Esophagus muscularis mucosa (tissue), 4 donors: ENCODE measurements around the gene SLCO3A1.

Source experiments
- EP300 ChIP-seq: sonication (generic); formaldehyde crosslinking; IDR thresholded peaks from one replicate; pipeline ENCODE4 v1.6.1; 2017; ENCODE audit warnings: antibody characterized with exemption
- POLR2A ChIP-seq: fragments of 450-650 bp; IDR thresholded peaks from one replicate; pipeline ENCODE4 v1.6.1; 2017; ENCODE audit warnings: antibody characterized with exemption, moderate library complexity, mild to moderate bottlenecking, low read depth
- POLR2AphosphoS5 ChIP-seq, 2 donors: sonication (generic); formaldehyde crosslinking; IDR thresholded peaks; one replicate each; pipeline ENCODE4 v1.6.1; 2017; ENCODE audit warnings: antibody characterized with exemption in 2 of 2
- TF ChIP-seq, protein P1 (sequence below), 3 experiments: fragments of 200-600 bp in 2 of 3; fragments of 450-650 bp in 1 of 3; sonication (generic) in 2 of 3; IDR thresholded peaks; one replicate each; pipeline ENCODE4 v1.5.1; 2017 to 2019; ENCODE audit warnings: antibody characterized with exemption in 3 of 3, mild to moderate bottlenecking in 2 of 3, moderate library complexity in 1 of 3

DNA sequence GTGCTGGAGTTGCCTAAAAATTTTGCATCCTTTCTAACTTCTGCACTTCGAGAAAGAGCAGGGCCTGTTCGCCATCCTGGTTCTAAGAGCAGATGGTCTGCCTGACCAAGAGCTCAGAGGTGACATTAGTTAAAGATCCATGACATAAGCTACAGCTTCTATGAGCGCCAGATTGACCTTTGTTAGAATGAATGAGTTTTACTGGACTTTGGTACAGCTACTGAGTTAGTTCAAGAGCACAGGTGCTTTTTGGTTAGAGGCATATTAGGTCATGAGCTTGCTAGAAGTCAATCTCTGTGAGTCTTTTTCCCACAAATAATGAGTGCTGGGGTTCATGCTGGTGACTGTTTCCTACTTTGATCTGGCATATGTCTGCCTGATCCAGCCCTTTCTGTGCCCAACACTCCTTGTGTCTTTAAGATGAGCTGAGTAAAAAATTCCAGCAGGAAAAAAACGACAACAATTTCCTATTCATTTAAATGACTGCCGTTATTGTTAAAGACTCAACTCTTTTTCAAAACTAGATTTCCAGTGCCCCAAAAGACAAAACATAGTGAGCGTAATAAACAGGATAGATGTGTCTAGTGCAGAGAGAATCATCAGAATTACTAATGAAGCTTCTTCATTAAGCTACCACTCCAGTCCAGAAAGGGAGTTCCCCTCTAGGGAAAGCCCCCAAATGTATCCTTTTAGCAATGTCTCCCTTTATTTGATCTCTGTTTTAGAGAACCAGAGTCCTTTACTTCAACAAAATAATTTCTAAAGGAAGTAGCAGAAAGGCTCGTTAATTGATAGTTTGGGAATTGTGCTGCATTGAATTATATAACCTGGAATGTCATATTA is 152.9 kb downstream of the SLCO3A1 start:
- no peak for TF ChIP-seq POLR2AphosphoS5 (IDR thresholded peaks at IDR 0.05)
- TF ChIP-seq, protein P1, sequence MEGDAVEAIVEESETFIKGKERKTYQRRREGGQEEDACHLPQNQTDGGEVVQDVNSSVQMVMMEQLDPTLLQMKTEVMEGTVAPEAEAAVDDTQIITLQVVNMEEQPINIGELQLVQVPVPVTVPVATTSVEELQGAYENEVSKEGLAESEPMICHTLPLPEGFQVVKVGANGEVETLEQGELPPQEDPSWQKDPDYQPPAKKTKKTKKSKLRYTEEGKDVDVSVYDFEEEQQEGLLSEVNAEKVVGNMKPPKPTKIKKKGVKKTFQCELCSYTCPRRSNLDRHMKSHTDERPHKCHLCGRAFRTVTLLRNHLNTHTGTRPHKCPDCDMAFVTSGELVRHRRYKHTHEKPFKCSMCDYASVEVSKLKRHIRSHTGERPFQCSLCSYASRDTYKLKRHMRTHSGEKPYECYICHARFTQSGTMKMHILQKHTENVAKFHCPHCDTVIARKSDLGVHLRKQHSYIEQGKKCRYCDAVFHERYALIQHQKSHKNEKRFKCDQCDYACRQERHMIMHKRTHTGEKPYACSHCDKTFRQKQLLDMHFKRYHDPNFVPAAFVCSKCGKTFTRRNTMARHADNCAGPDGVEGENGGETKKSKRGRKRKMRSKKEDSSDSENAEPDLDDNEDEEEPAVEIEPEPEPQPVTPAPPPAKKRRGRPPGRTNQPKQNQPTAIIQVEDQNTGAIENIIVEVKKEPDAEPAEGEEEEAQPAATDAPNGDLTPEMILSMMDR (IDR thresholded peaks at IDR 0.05), result no peak
- TF ChIP-seq POLR2A, result no peak
- no peak for TF ChIP-seq EP300
